SK-N-SH (cell line): ENCODE data around the gene PRRT1B. TPM values are rescaled to one million over a fixed set of nuclear protein-coding genes. Genes with fewer than 3 reads are reported as not detected.

Experiments
- CTCF ChIA-PET: fragments of 300-600, 350-600 bp; formaldehyde crosslinking; extraction: SDS; loops from one replicate; lab custom pipeline; 2021; lab: Yijun Ruan, JAX
- POLR2A ChIA-PET: fragments of 350-600 bp; sonication (Branson Sonifier 250); formaldehyde crosslinking; extraction: SDS; loops from one replicate; lab custom pipeline; 2020; ENCODE audit warnings: antibody characterized with exemption, inconsistent platforms; lab: Yijun Ruan, JAX
- DNase-seq: peaks from one replicate; pipeline ENCODE4 v3.0.0; 2012
- H2AFZ ChIP-seq: fragments of 200-600 bp; sonication (generic); 2 replicates; pipeline ENCODE4 v1.8.1; 2016; ENCODE audit warnings: antibody characterized with exemption, mild to moderate bottlenecking, low read depth
- H3F3A ChIP-seq: fragments of 200-600 bp; sonication (generic); replicated peaks from 2 replicates; pipeline ENCODE3; 2016; ENCODE audit warnings: antibody characterized with exemption, mild to moderate bottlenecking; ENCODE audit not compliant: insufficient read depth
- H3K27ac ChIP-seq, 2 experiments: fragments of 200-500 bp in 1 of 2; fragments of 200-600 bp in 1 of 2; sonication (Bioruptor generic) in 1 of 2; sonication (generic), shearing (Covaris generic) in 1 of 2; 2 replicates each; pipeline versions ENCODE4 v1.5.1 to v1.6.1; 2014 to 2016; ENCODE audit warnings: low read depth in 2 of 2, inconsistent platforms in 1 of 2, low read length in 1 of 2, mild to moderate bottlenecking in 1 of 2, mixed read lengths in 1 of 2
- H3K27me3 ChIP-seq: fragments of 200-600 bp; sonication (generic), shearing (Covaris generic); 2 replicates; pipeline ENCODE4 v1.6.1; 2016; ENCODE audit warnings: mixed run types; ENCODE audit not compliant: insufficient read depth
- H3K36me3 ChIP-seq, 2 experiments: fragments of 200-500 bp in 1 of 2; fragments of 200-600 bp in 1 of 2; sonication (Bioruptor generic) in 1 of 2; sonication (generic) in 1 of 2; replicated peaks in 1 of 2; 2 replicates each; pipeline versions ENCODE3 to v1.5.1; 2014 to 2016; ENCODE audit warnings: low read length in 1 of 2, mild to moderate bottlenecking in 1 of 2; ENCODE audit not compliant: insufficient read depth in 2 of 2, control insufficient read depth in 1 of 2
- H3K4me1 ChIP-seq, 2 experiments: fragments of 200-500 bp in 1 of 2; fragments of 200-600 bp in 1 of 2; sonication (Bioruptor generic) in 1 of 2; sonication (generic), shearing (Covaris generic) in 1 of 2; 2 replicates each; pipeline versions ENCODE4 v1.5.1 to v1.6.1; 2014 to 2016; ENCODE audit warnings: low read depth in 1 of 2, low read length in 1 of 2, mixed run types in 1 of 2; ENCODE audit not compliant: insufficient read depth in 2 of 2, control insufficient read depth in 1 of 2
- H3K4me2 ChIP-seq: fragments of 200-600 bp; sonication (generic), shearing (Covaris generic); 2 replicates; pipeline ENCODE4 v1.6.1; 2017; ENCODE audit warnings: mixed run types
- H3K4me3 ChIP-seq, 2 experiments: fragments of 200-500 bp in 1 of 2; fragments of 200-600 bp in 1 of 2; sonication (Bioruptor generic) in 1 of 2; sonication (generic), shearing (Covaris generic) in 1 of 2; 2 replicates each; pipeline versions ENCODE4 v1.5.1 to v1.8.1; 2014 to 2016; ENCODE audit warnings: low read depth in 2 of 2, inconsistent platforms in 1 of 2, low read length in 1 of 2, mild to moderate bottlenecking in 1 of 2, mixed read lengths in 1 of 2, moderate library complexity in 1 of 2
- H3K79me2 ChIP-seq: fragments of 200-600 bp; sonication (generic); 2 replicates; pipeline ENCODE4 v1.8.1; 2017; ENCODE audit warnings: mild to moderate bottlenecking; ENCODE audit not compliant: insufficient read depth
- H3K9ac ChIP-seq: fragments of 200-600 bp; sonication (generic); 2 replicates; pipeline ENCODE4 v1.6.1; 2017; ENCODE audit warnings: mixed run types
- H3K9me2 ChIP-seq: fragments of 200-600 bp; sonication (generic); 2 replicates; pipeline ENCODE4 v1.6.1; 2017; ENCODE audit warnings: mixed run types
- H3K9me3 ChIP-seq: fragments of 200-600 bp; sonication (generic); 2 replicates; pipeline ENCODE4 v1.6.1; 2017; ENCODE audit warnings: mixed run types, mild to moderate bottlenecking, moderate library complexity
- H4K20me1 ChIP-seq: fragments of 200-600 bp; sonication (generic); 2 replicates; pipeline ENCODE4 v1.6.1; 2017; ENCODE audit warnings: mild to moderate bottlenecking, mixed run types; ENCODE audit not compliant: insufficient read depth
- CHD2 ChIP-seq: fragments of 150-350 bp; IDR thresholded peaks from 2 replicates; pipeline ENCODE4 v1.6.1; 2018; ENCODE audit warnings: low read length; ENCODE audit not compliant: partially characterized antibody
- ELF1 ChIP-seq: IDR thresholded peaks from 2 replicates; pipeline ENCODE4 v1.4.0; 2012
- EP300 ChIP-seq, 2 experiments: IDR thresholded peaks; 2 replicates each; pipeline versions ENCODE4 v1.4.0 to v1.6.1; 2012; ENCODE audit warnings: borderline replicate concordance in 1 of 2, low read depth in 1 of 2, low read length in 1 of 2
- FOXM1 ChIP-seq: IDR thresholded peaks from 2 replicates; pipeline ENCODE4 v1.4.0; 2012; ENCODE audit warnings: low read depth, mild to moderate bottlenecking
- GABPA ChIP-seq: IDR thresholded peaks from 2 replicates; pipeline ENCODE4 v1.4.0; 2012; ENCODE audit warnings: low read depth, mild to moderate bottlenecking
- JUND ChIP-seq: IDR thresholded peaks from 2 replicates; pipeline ENCODE4 v1.4.0; 2012
- MEF2A ChIP-seq: IDR thresholded peaks from 2 replicates; pipeline ENCODE4 v1.4.0; 2012; ENCODE audit warnings: low read depth, borderline replicate concordance
- NFIC ChIP-seq: IDR thresholded peaks from 2 replicates; pipeline ENCODE4 v1.4.0; 2012; ENCODE audit warnings: borderline replicate concordance
- NRF1 ChIP-seq: IDR thresholded peaks from 2 replicates; pipeline ENCODE4 v1.6.1; 2012; ENCODE audit warnings: low read depth, mild to moderate bottlenecking, low read length
- POLR2AphosphoS5 ChIP-seq: IDR thresholded peaks from 2 replicates; pipeline ENCODE4 v1.6.1; 2012; ENCODE audit warnings: low read depth, low read length
- RAD21 ChIP-seq: IDR thresholded peaks from 2 replicates; pipeline ENCODE4 v1.6.1; 2012; ENCODE audit warnings: mild to moderate bottlenecking, low read length
- REST ChIP-seq: IDR thresholded peaks from 2 replicates; pipeline ENCODE4 v1.6.1; 2012; ENCODE audit warnings: mild to moderate bottlenecking, low read depth, low read length, moderate library complexity
- RXRA ChIP-seq: IDR thresholded peaks from 2 replicates; pipeline ENCODE4 v1.4.0; 2012; ENCODE audit warnings: low read depth, mild to moderate bottlenecking, borderline replicate concordance
- SMC3 ChIP-seq: IDR thresholded peaks from 2 replicates; pipeline ENCODE4 v1.6.1; 2012; ENCODE audit warnings: low read depth, low read length, improper control_type of control experiment
- TAF1 ChIP-seq: IDR thresholded peaks from 2 replicates; pipeline ENCODE4 v1.6.1; 2012; ENCODE audit warnings: low read depth, mild to moderate bottlenecking, low read length, moderate library complexity, borderline replicate concordance
- TCF12 ChIP-seq: IDR thresholded peaks from 2 replicates; pipeline ENCODE4 v1.4.0; 2012
- TEAD4 ChIP-seq: IDR thresholded peaks from 2 replicates; pipeline ENCODE4 v1.4.0; 2012; ENCODE audit warnings: mild to moderate bottlenecking, borderline replicate concordance; ENCODE audit not compliant: insufficient read depth
- USF1 ChIP-seq: IDR thresholded peaks from 2 replicates; pipeline ENCODE4 v1.4.0; 2012; ENCODE audit warnings: low read depth, borderline replicate concordance
- YY1 ChIP-seq: IDR thresholded peaks from 2 replicates; pipeline ENCODE4 v1.4.0; 2012; ENCODE audit warnings: low read depth, mild to moderate bottlenecking
- WGBS: methylation state at CpG from one replicate; pipeline ENCODE4 v1.1.6; 2017; ENCODE audit warnings: low lambda C conversion rate; 5-methylcytosine and 5-hydroxymethylcytosine counted together
- polyA plus RNA-seq, 3 experiments: library from polyadenylated mRNA; depleted of rRNA; stranded (reverse); fragments of >200 nt; gene quantifications; 2 replicates each; pipeline ENCODE4 v1.2.3, GENCODE V29; 2012

PRRT1B gene
- polyA plus RNA-seq, 1 of the 3 experiments (the other 2 are of a cell fraction), result not detected

GRCh38 chr9:131565369-131565768 lies 20.0 kb downstream of the PRRT1B start:
- DNase-seq, result no peak
- Histone ChIP-seq H2AFZ (no peak overlapping the region), H3K4me2 (no peak overlapping the region), H3K9me3 (peaks cover 3% of the 10 kb centered on the region; the same call in 1 of the 2 replicates), H3K79me2 (no peaks in the 10 kb centered on the region), H3K36me3 (peaks cover 0 to 6% of the 10 kb centered on the region in 2 experiments), H3K9me2 (no peaks in the 10 kb centered on the region), H3K9ac (no peak overlapping the region), H3F3A (peaks cover 2% of the 10 kb centered on the region), H3K4me3 (no peak overlapping the region), H3K27ac (no peak overlapping the region), H4K20me1 (no peaks in the 10 kb centered on the region), H3K4me1 (no peaks in the 10 kb centered on the region), H3K27me3 (no peaks in the 10 kb centered on the region)
- POLR2A ChIA-PET, result no interaction called here
- 95% methylated on average over 5 of the region's 5 CpGs for WGBS
- CTCF ChIA-PET, result no interaction called here
- TF ChIP-seq MEF2A (no peak), POLR2AphosphoS5 (no peak), NRF1 (no peak), ELF1 (no peak), YY1 (no peak), TEAD4 (no peak), USF1 (no peak), REST (no peak), FOXM1 (no peak)

GRCh38 chr9:131566158-131566557 lies 20.8 kb downstream of the PRRT1B start:
- ChIA-PET POLR2A (no interaction called here), CTCF (interaction anchor here (1.4 kb wide), 1 partner anchor 174 kb away, joined by 4 read pairs; no protein-coding TSS in a partner anchor)
- H3K9me2 ChIP-seq, result no peaks in the 10 kb centered on the region
- H2AFZ ChIP-seq, result no peak overlapping the region
- 0 out of 2 replicates have a peak, but pooled peaks cover 3% of the 10 kb centered on the region for H3K9me3 ChIP-seq
- H4K20me1 ChIP-seq, result no peaks in the 10 kb centered on the region
- TF ChIP-seq RAD21 (no peak), ELF1 (no peak), FOXM1 (no peak), TAF1 (no peak), TEAD4 (no peak), REST (no peak), MEF2A (no peak), NFIC (no peak), GABPA (no peak), USF1 (no peak), TCF12 (no peak), CHD2 (no peak), RXRA (no peak), EP300 (IDR thresholded peaks at IDR 0.05; ENCODE audit: borderline replicate concordance in 1 of 2, low read depth in 1 of 2, low read length in 1 of 2) (no peak), JUND (no peak), SMC3 (no peak), NRF1 (no peak)
- H3K4me3 ChIP-seq, result no peak overlapping the region
- no peaks in the 10 kb centered on the region for H3K4me1 ChIP-seq
- no peak overlapping the region for H3K4me2 ChIP-seq
- H3K9ac ChIP-seq, result no peak overlapping the region
- peaks cover 2% of the 10 kb centered on the region for H3F3A ChIP-seq
- no peak overlapping the region for H3K27ac ChIP-seq
- no peaks in the 10 kb centered on the region for H3K27me3 ChIP-seq
- WGBS, result 95% methylated on average over 3 of the region's 3 CpGs
- DNase-seq, result no peak
- no peaks in the 10 kb centered on the region for H3K79me2 ChIP-seq
- H3K36me3 ChIP-seq, result peaks cover 0 to 7% of the 10 kb centered on the region in 2 experiments
